Activated CD4-positive, CD25-positive, alpha-beta regulatory T cell treated with anti-CD3 and anti-CD28 coated beads, Interleukin-2, amount 50 U/mL, for 72 hours (primary cell): ENCODE results near the gene SLC5A4.
"Not testable (repeated sequence)": the region's sequence is repeated elsewhere in the genome, so short reads cannot be mapped to it uniquely, and the experiment has no call there.

Experiments
- DNase-seq: peaks from one replicate; pipeline ENCODE4 v3.0.0; 2021

Gene SLC5A4

GRCh38 chr22:32255217-32255616 lies at the start of gene SLC5A4:
SLC5A4 (minus strand) TSS chr22:32255347; CDS start chr22:32255329, 18 bp downstream.
- no peak for DNase-seq

- DNase-seq, result not testable (repeated sequence)
These were observed 38.8 kb upstream of the SLC5A4 start for GRCh38 chr22:32293921-32294320.

- no peak for DNase-seq
These were observed 31.2 kb upstream of the SLC5A4 start for GRCh38 chr22:32286290-32286840.

- DNase-seq, result no peak
These were observed 25.9 kb upstream of the SLC5A4 start for GRCh38 chr22:32281072-32281471.

GRCh38 chr22:32275353-32275752 lies 20.2 kb upstream of the SLC5A4 start:
- DNase-seq, result not testable (repeated sequence)

- DNase-seq, result no peak
These were observed 16.2 kb upstream of the SLC5A4 start for GRCh38 chr22:32271389-32271788.

- no peak for DNase-seq
These were observed 15.7 kb upstream of the SLC5A4 start for GRCh38 chr22:32270641-32271369.

GRCh38 chr22:32269316-32269715 lies 14.2 kb upstream of the SLC5A4 start:
- DNase-seq, result no peak

GRCh38 chr22:32267011-32267410 lies 11.9 kb upstream of the SLC5A4 start:
- no peak for DNase-seq

GRCh38 chr22:32265882-32266767 lies 11.0 kb upstream of the SLC5A4 start:
- peak; percentile 65 for DNase-seq

- DNase-seq, result not testable (repeated sequence)
These were observed 8.5 kb upstream of the SLC5A4 start for GRCh38 chr22:32263678-32264077.

- DNase-seq, result no peak
These were observed 6.2 kb upstream of the SLC5A4 start for GRCh38 chr22:32261306-32261705.

- DNase-seq, result no peak
These were observed 3.6 kb upstream of the SLC5A4 start for GRCh38 chr22:32258791-32259190.

- DNase-seq, result no peak
These were observed 579 bp upstream of the SLC5A4 start for GRCh38 chr22:32255726-32256125.

- no peak for DNase-seq
These were observed 5.9 kb downstream of the SLC5A4 start for GRCh38 chr22:32249231-32249630.

- no peak for DNase-seq
These were observed 6.9 kb downstream of the SLC5A4 start for GRCh38 chr22:32248276-32248675.

- no peak for DNase-seq
These were observed 9.0 kb downstream of the SLC5A4 start for GRCh38 chr22:32246166-32246565.

- no peak for DNase-seq
These were observed 10.1 kb downstream of the SLC5A4 start for GRCh38 chr22:32245042-32245441.

- DNase-seq, result no peak
These were observed 10.6 kb downstream of the SLC5A4 start for GRCh38 chr22:32244547-32244946.

- DNase-seq, result no peak
These were observed 14.7 kb downstream of the SLC5A4 start for GRCh38 chr22:32240461-32240860.

- no peak for DNase-seq
These were observed 17.2 kb downstream of the SLC5A4 start for GRCh38 chr22:32237906-32238305.

GRCh38 chr22:32236970-32237369 lies 18.2 kb downstream of the SLC5A4 start:
- DNase-seq, result no peak

GRCh38 chr22:32233091-32233490 lies 22.1 kb downstream of the SLC5A4 start:
- no peak for DNase-seq
